Spleen (tissue), 11 donors: Measurements from ENCODE around the gene GSTK1. TPM values are rescaled to one million over a fixed set of nuclear protein-coding genes. Genes with fewer than 3 reads are reported as not detected.

Experiments
- DNase-seq: peaks from one replicate; pipeline ENCODE4 v3.0.0-alpha.2; 2020
- H3K27ac ChIP-seq, 8 donors: fragments of 200-600 bp; sonication (generic) in 7 of 8; 1 replicate in 4 of 8; 2 replicates in 4 of 8; pipeline versions ENCODE4 v1.5.0 to v1.8.0; 2016 to 2021; ENCODE audit warnings: inconsistent platforms in 4 of 8, mild to moderate bottlenecking in 4 of 8, moderate library complexity in 1 of 8
- H3K27me3 ChIP-seq, 7 donors: fragments of 200-600 bp; sonication (generic) in 6 of 7; replicated peaks in 1 of 7; 1 replicate in 4 of 7; 2 replicates in 3 of 7; pipeline versions ENCODE4 v1.5.0 to v1.8.0; 2016 to 2021; ENCODE audit warnings: inconsistent platforms in 3 of 7, mild to moderate bottlenecking in 1 of 7
- H3K36me3 ChIP-seq, 6 donors: fragments of 200-600 bp; sonication (generic) in 5 of 6; 1 replicate in 4 of 6; 2 replicates in 2 of 6; pipeline versions ENCODE4 v1.5.0 to v1.8.0; 2016 to 2021; ENCODE audit warnings: inconsistent platforms in 2 of 6
- H3K4me1 ChIP-seq, 6 donors: fragments of 200-600 bp; sonication (generic) in 5 of 6; 1 replicate in 3 of 6; 2 replicates in 3 of 6; pipeline versions ENCODE4 v1.5.0 to v1.8.0; 2016 to 2021; ENCODE audit warnings: inconsistent platforms in 3 of 6
- H3K4me3 ChIP-seq, 8 donors: fragments of 200-600 bp; sonication (generic) in 7 of 8; 1 replicate in 4 of 8; 2 replicates in 4 of 8; pipeline versions ENCODE4 v1.5.0 to v1.8.0; 2016 to 2021; ENCODE audit warnings: inconsistent platforms in 4 of 8, mild to moderate bottlenecking in 4 of 8, moderate library complexity in 2 of 8
- H3K9me3 ChIP-seq, 8 donors: fragments of 200-600 bp; sonication (generic) in 7 of 8; 1 replicate in 4 of 8; 2 replicates in 4 of 8; pipeline versions ENCODE4 v1.5.0 to v1.8.0; 2016 to 2021; ENCODE audit warnings: inconsistent platforms in 4 of 8
- POLR2A ChIP-seq, 3 donors: fragments of 450-650 bp; IDR thresholded peaks; one replicate each; pipeline ENCODE4 v1.5.1; 2017; ENCODE audit warnings: antibody characterized with exemption in 3 of 3, mild to moderate bottlenecking in 1 of 3
- POLR2AphosphoS5 ChIP-seq, 3 donors: sonication (generic); formaldehyde crosslinking; IDR thresholded peaks; one replicate each; pipeline ENCODE4 v1.5.1; 2017; ENCODE audit warnings: antibody characterized with exemption in 3 of 3
- WGBS, 5 donors: extraction: QIAGEN DNeasy Blood & Tissue Kit in 3 of 5; methylation state at CpG; one replicate each; pipeline versions ENCODE4 v1.1.5 to v1.1.7; 2013 to 2018; 5-methylcytosine and 5-hydroxymethylcytosine counted together
- intact Hi-C: fragments of 100-400 bp; cut with DNase I; formaldehyde crosslinking; loops from one replicate; pipeline ENCODE4 v1.15.0; 2023; ENCODE audit warnings: low total_unique reads
- polyA plus RNA-seq, 3 donors: library from polyadenylated mRNA; stranded (reverse); fragments of 200-250 nt; gene quantifications; one replicate each; pipeline ENCODE4 v1.2.1, GENCODE V29; 2013
- total RNA-seq, 7 donors: library from RNA; depleted of rRNA in 3 of 7; stranded (reverse); fragments of >200 nt in 3 of 7; fragmentation: NEBNext Ultra II Directional in 4 of 7; extraction: Animal tissue kit (Norgen Biotek cat#: 25700) in 4 of 7; gene quantifications; one replicate each; pipeline versions ENCODE4 v1.1.0 to v1.2.1, GENCODE V29; 2016 to 2021
- TF ChIP-seq, protein P1 (sequence below), 11 experiments: fragments of 200-600 bp in 7 of 11; fragments of 450-650 bp in 4 of 11; sonication (generic) in 4 of 11; IDR thresholded peaks in 8 of 11; conservative IDR thresholded peaks in 3 of 11; 1 replicate in 7 of 11; 2 replicates in 4 of 11; pipeline versions ENCODE4 v1.4.0 to v1.8.0; 2016 to 2021; ENCODE audit warnings: antibody characterized with exemption in 11 of 11, inconsistent platforms in 4 of 11, mild to moderate bottlenecking in 1 of 11
- donor health status: healthy with polysubstance abuse.
- donor health status: DM: no; HTN: no; CAD: no; lungs with moderate emphysema.
- donor health status: DM: no; HTN: no; CAD: no.
- donor health status: Bipolar disorder and iron deficiency.
- donor health status: healthy.
- donor health status: DM: no; HTN: no; CAD: no.
- donor health status: DM: yes; HTN: yes; CAD: no.

GSTK1 gene
- total and polyA plus RNA-seq, 10 donors: 162 to 247 (median 216) TPM

GRCh38 chr7:143287339-143287934, 24.2 kb downstream of the GSTK1 start:
- peak overlapping the region; percentile 14 to 99 (median 89) for H3K4me3 ChIP-seq
- peak overlapping the region; percentile 48 to 96 (median 94) for H3K27ac ChIP-seq
- H3K4me1 ChIP-seq: peaks cover 24 to 62% (median 41%) of the 10 kb centered on the region in 6 donors
- peaks cover 0 to 14% (median 10%) of the 10 kb centered on the region in 6 donors for H3K36me3 ChIP-seq
- no peaks in the 10 kb centered on the region for H3K27me3 ChIP-seq
- TF ChIP-seq, protein P1, sequence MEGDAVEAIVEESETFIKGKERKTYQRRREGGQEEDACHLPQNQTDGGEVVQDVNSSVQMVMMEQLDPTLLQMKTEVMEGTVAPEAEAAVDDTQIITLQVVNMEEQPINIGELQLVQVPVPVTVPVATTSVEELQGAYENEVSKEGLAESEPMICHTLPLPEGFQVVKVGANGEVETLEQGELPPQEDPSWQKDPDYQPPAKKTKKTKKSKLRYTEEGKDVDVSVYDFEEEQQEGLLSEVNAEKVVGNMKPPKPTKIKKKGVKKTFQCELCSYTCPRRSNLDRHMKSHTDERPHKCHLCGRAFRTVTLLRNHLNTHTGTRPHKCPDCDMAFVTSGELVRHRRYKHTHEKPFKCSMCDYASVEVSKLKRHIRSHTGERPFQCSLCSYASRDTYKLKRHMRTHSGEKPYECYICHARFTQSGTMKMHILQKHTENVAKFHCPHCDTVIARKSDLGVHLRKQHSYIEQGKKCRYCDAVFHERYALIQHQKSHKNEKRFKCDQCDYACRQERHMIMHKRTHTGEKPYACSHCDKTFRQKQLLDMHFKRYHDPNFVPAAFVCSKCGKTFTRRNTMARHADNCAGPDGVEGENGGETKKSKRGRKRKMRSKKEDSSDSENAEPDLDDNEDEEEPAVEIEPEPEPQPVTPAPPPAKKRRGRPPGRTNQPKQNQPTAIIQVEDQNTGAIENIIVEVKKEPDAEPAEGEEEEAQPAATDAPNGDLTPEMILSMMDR (IDR thresholded peaks at IDR 0.05 in 8 of 11, conservative IDR thresholded peaks at IDR 0.05 in 3 of 11): no peak
- no peak for TF ChIP-seq POLR2AphosphoS5 (IDR thresholded peaks at IDR 0.05)
- TF ChIP-seq POLR2A (IDR thresholded peaks at IDR 0.05): no peak
- intact Hi-C loops: no loop called here
- H3K9me3 ChIP-seq: no peaks in the 10 kb centered on the region
- peak; percentile 84 for DNase-seq
- WGBS, 5 donors: 74 to 81% (median 80%) methylated on average over 16 to 17 of the region's 17 CpGs

GRCh38 chr7:143287935-143288826, 24.9 kb downstream of the GSTK1 start, which contains the start of gene CASP2:
Gene CASP2, plus strand, starts transcription at chr7:143288351. Its CDS starts 105 bp downstream, at chr7:143288456.
- intact Hi-C loops: no loop called here
- H3K9me3 ChIP-seq: no peaks in the 10 kb centered on the region
- TF ChIP-seq POLR2A (IDR thresholded peaks at IDR 0.05) (peak in 1 of 3 donors; percentile 54), POLR2AphosphoS5 (IDR thresholded peaks at IDR 0.05) (peak; percentile 90 to 94 (median 94))
- TF ChIP-seq, protein P1 (IDR thresholded peaks at IDR 0.05 in 8 of 11, conservative IDR thresholded peaks at IDR 0.05 in 3 of 11): peak in 8 of 11 experiments; percentile 29 to 69 (median 54)
- 1 to 4% (median 2%) methylated on average over 32 to 84 of the region's 84 CpGs for WGBS, 5 donors
- H3K36me3 ChIP-seq: peaks cover 0 to 21% (median 17%) of the 10 kb centered on the region in 6 donors
- peak; percentile 100 for DNase-seq
- peaks cover 24 to 67% (median 40%) of the 10 kb centered on the region in 6 donors for H3K4me1 ChIP-seq
- peak within 1 kb of the TSS; percentile 79 to 99 (median 89) for H3K4me3 ChIP-seq
- peak within 1 kb of the TSS; percentile 80 to 96 (median 94) for H3K27ac ChIP-seq
- H3K27me3 ChIP-seq: no peaks in the 10 kb centered on the region

DNA sequence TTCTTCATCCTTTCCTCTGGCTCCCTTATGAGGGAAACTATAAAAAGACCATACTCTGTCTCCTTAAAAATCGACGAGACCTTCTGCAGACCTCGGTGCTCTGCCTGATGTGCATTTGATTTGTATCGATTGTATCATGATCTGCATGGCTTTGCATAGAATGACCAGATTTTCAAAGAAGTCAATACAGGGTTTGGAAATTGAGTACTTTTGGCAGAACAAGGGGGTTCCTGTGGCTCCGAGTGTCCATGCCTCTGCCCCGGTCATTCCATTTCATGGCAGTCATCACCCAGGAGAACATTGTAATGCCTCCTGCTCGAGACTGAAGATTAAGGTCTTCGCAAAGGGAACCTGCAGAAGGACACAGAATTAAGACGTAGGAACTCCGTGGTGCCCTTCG, 25.6 kb downstream of the GSTK1 start:
- Histone ChIP-seq H3K36me3 (peaks cover 0 to 28% (median 23%) of the 10 kb centered on the region in 6 donors), H3K4me1 (peaks cover 24 to 67% (median 38%) of the 10 kb centered on the region in 6 donors), H3K27me3 (no peaks in the 10 kb centered on the region), H3K4me3 (peak overlapping the region; percentile 79 to 99 (median 89)), H3K9me3 (no peaks in the 10 kb centered on the region), H3K27ac (peak overlapping the region; percentile 80 to 96 (median 94))
- 1 to 2% (median 2%) methylated on average over 11 of the region's 11 CpGs for WGBS, 5 donors
- TF ChIP-seq POLR2AphosphoS5 (IDR thresholded peaks at IDR 0.05): no peak
- TF ChIP-seq POLR2A (IDR thresholded peaks at IDR 0.05): no peak
- TF ChIP-seq, protein P1 (IDR thresholded peaks at IDR 0.05 in 8 of 11, conservative IDR thresholded peaks at IDR 0.05 in 3 of 11): no peak
- intact Hi-C loops: no loop called here
- DNase-seq: no peak
